Left renal pelvis (tissue), 4 donors: Measurements from ENCODE around the gene HS2ST1. TPM values are rescaled to one million over a fixed set of nuclear protein-coding genes. Genes with fewer than 3 reads are reported as not detected.

ENCODE experiments used
- DNase-seq, 4 donors: peaks; one replicate each; pipeline ENCODE4 v3.0.0-alpha.2; 2013; ENCODE audit warnings: low read depth in 4 of 4, low spot score in 3 of 4
- polyA plus RNA-seq, 4 donors: library from polyadenylated mRNA; unstranded; fragments of 120-200 nt; gene quantifications; one replicate each; pipeline ENCODE4 v1.2.1, GENCODE V29; 2013; ENCODE audit not compliant: insufficient read length in 4 of 4

The HS2ST1 gene
- polyA plus RNA-seq, 4 donors, result 39.1 to 54.3 (median 48.1) TPM

DNA sequence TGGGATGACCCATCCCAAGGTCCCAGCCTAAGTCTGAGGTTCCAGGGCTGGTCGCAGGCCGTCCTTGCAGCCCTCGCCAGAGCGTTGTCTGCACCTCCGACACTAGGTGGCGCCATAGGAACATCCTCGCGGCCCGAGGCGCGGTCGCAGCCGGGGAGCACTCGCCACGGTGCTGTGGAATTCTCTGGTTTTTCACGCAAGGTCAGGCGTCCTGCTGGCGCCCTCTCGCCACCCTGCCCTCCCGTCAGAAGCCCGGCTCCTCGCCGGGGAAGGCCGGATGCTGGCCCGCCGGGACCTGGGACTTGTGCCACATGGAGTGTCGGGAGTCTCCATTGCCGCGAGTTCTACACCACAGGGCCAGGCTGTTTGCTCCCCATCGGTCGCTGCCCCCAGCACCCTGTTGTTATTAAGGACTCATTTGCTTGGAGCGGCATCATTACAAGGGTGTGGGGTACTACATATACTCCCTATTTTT lies 217.4 kb downstream of the HS2ST1 start:
- peak in 3 of 4 donors; percentile 73 to 77 (median 75) for DNase-seq

DNA sequence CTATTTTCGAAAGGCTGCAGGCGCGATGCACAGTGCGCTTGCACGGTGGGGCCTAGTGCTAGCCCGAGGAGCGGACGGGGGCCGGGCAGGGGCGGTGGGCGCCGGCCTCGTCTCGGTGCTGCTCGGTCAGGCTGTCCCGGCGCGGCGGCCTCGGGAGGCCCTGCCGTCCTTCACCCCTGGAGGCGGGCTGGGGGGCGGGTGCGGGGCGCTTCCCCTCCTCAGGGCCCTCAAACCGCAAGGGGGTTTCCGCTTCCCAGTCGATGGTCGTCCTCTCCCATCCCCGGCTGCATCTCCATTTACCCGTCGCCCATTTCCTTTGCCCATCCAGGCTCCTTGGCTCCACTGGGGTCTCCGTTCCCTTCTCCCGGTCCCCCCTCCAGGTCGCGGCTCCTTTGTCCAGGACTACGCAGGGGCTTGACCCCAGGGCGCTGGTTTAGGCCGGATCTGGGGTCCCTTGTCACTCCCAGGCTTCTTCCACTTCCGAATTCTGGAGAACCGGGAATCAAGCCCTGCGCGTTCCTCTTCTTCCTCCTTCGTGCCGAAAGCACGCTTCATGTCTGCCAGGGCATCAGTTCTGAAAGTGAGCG lies 217.9 kb downstream of the HS2ST1 start:
- DNase-seq, result no peak

DNA sequence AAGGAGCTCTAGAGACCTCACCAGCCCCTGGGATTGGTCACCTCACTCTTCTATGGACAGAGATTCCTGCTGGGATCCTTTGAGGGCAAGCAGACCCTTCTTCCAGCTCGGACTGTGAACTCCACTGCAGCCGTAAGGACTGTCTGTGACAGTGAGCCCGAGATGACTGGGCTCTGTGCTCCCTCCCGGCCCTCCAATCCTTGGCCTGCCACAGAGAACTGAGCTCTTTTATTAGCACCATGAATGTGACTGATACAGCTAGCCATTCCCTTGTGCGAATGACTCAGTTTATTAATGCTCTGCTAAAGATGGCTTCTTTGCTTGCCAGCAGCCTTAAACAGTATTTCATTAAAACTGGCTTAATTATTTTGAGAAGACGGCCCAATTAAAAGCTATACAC lies 219.6 kb downstream of the HS2ST1 start:
- DNase-seq, result no peak

DNA sequence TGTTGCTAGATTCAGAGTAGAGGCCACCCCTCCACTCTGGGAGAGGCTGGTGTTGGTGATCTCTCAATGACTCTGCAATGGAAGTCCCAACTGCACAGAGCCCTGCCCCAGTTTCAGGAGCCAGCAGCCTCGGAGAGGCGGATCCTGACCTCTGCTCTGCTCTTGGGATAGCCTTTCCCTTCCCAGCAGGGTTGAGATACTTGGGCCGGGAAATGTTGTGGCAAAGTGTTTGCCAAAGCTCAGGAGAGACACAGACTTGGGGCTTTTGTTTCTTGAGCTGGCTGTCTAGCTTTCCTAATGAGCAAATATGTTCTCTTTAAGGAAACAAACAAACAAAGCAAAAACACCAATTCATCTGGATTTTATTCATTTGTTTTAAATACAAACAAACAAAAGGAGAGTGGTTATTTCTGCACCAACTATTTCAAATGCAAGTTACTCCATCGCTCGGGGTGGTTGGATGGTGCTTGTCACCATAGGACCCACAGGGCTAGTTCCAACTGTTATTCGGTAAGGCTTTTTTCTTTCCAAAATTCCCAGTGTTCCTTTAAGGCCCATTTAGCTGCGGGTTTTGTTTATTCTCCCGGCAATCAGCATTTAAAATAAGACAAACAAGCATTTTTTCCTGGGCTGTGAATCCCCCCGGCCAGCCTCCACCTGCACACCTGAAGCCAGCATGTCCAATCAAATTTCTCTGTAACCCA lies 220.3 kb downstream of the HS2ST1 start:
- no peak for DNase-seq

DNA sequence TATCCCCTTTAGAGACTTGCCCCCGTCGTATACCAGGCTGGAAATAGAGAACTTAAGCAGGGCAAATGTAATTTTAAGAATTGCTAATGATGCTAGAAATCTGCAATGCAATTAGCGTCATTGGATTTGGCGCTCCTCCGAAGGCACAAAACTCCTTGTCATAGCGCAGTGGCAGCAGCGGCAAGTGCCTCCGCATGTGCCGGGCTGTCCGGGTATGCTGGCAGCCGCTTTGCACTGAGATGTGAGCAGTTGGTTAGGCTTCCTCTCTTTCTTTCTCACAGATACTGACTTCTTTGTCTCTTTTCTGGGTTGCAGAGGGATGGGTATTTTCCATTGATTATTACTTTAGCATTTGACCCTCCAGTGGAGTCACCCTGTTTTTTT lies 220.9 kb downstream of the HS2ST1 start:
- no peak for DNase-seq

DNA sequence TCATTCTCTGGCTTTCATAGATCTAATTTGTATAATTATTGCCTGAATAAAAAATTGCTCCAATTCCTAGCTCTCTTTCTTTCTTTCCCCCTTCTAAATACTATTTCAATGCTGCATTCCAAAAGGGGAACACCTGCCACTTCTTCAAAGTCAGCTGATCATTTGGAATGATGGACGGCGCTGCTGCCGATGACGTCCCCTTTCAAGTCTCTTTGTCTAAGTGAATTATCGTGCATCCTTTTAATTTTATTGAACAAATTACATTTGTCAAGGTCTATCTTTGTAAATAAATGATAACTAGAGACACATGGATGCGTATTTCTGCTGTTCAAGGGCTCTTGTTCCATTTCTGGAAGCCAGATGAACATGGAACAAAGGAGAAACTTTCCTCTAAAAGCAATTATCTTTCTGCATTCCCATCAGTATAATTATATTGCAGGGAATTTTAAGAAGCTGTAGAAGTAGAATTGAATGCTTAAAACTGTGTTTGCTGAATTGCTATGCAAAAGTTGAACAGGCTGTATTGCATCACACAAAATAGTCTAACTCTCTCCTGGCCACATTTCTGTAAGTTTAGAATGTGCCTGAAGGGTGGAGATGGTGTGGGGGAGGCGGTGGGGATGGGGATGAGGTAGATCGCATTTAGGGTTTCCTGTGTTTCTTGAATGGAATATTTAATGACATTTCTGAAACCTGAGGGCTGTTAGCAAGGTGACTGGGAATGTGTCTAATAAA lies 222.3 kb downstream of the HS2ST1 start:
- no peak for DNase-seq

DNA sequence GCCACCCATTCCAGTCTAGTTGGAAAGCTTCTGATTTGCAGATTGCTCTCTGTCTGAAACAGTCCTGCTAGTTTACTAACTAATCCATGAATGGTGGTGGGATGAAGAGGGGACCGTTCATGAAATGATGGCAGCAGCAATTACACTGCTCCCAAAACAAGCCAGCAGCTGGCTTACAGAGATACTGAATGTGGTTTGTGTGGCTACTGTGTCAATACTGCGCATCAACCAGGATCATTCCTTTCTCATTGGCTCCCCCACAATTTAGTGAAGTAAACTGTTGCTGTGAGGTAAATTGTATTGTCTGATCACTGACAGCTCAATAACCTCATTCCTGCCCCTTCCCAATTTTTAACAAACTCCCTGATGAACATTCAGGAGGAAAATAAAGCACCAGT lies 222.9 kb downstream of the HS2ST1 start:
- no peak for DNase-seq

DNA sequence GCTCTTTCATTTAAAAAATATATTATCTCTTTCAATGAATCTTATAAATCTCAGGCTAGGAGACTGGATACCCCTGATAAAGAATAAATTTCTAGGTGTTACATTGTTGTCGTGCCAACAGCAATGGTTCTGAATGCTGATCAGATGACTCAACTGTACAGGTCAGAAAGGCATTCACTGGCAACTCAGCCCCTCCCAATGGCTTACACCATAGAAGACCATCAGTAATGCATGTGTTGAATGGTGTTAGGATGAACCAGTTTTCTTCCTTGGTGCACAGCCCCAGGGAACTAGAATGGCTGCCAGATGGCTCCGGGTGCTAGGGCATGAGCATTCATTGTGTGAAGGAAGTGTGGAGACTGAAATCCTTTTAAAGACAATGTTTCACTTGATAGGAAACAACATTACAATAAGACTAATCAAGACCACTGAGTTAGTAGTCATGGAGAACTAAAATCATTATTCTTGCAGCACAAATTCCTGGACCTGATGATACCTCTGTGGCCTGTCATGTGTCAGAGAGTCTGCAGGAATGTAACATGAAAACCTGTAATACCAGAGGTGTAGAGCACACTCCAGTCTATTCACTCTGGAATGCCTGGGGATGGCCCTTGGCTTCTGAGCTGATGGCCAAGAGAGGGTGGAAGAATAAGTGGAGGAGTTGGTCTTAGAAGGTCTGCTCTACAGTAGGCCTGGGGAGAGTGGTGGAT lies 226.6 kb downstream of the HS2ST1 start:
- no peak for DNase-seq

DNA sequence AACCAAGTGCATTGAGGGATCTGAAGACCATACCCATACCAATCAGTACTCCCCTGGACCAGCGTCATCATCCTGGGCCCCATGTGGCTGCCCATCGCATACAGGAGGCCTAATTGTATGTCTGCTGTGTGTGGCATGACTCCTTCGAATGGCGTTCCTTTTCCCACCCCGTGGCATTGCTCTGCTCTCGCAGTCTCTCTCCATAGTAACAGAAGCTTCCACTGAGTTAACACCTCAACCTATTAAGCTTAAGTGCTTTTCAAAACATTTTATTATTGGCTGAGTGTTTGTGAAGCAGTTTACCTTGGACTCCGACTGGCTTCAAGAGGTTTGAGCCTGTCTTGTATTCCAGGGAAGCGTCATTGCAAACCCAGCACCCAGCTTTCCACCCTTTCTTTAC lies 227.1 kb downstream of the HS2ST1 start:
- no peak for DNase-seq

GRCh38 chr1:87143413-87144135 lies 229.1 kb downstream of the HS2ST1 start:
- DNase-seq, result no peak

DNA sequence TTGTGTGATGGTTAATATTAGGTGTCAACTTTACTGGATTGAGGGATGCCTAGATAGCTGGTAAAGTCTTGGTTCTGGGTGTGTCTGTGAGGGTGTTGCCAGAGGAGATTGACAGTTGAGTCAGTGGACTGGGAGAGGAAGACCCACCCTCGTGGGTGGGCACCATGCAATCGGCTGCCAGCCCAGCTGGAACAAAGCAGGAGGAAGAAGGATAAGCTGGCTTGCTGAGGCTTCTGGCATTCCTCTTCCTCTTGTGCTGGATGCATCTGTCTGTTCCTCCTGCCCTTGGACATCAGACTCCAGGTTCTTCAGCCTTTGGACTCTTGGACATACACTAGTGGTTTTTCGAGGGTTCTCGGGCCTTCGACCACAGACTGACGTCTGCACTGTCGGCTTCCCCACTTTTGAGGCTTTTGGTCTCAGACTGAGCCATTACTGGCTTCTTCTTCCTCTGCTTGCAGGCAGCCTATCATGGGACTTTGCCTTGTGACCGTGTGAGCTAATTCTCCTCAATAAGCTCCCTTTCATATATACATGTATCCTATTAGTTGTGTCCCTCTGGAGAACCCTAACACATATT lies 230.0 kb downstream of the HS2ST1 start:
- no peak for DNase-seq

GRCh38 chr1:87144981-87145380 lies 230.5 kb downstream of the HS2ST1 start:
- DNase-seq, result no peak

GRCh38 chr1:87146538-87146937 lies 232.1 kb downstream of the HS2ST1 start:
- no peak for DNase-seq

DNA sequence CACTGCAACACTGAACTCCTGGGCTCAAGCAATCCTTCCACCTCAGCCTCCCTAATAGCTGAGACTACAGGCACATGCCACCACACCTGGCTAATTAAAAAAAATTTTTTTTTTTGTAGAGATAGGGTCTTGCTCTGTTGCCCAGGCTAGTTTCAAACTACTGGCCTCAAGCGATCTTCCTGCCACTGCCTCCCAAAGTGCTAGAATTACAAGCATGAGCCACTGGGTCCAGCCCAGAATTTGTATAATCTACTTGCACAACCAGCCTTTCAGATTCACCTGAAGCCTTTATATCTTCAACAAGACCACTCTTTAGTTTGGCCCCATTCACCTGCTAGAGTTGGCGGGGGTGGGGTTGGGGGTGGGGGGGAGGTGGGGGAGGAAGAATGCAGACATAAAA lies 232.6 kb downstream of the HS2ST1 start:
- DNase-seq, result no peak

GRCh38 chr1:87147851-87148250 lies 233.4 kb downstream of the HS2ST1 start:
- DNase-seq, result no peak

DNA sequence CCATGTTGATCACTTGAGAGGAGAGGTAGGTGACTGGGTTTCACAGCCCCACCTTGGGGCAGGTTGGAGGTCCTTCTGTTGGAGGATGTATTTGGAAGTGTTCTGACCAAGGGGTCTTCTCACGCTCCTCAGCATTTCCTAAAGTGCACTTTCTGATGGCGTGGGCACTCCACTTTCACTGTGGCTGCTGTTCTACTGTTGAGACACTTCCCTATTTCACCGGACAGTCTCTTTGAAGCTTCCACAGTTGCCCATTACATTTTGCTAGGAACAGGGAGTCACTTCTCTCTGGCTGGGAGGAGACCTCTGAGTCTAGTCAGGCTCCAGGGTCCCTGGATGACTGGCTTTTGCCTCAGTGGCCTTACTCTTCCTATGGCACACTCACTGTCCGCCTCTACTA lies 234.2 kb downstream of the HS2ST1 start:
- no peak for DNase-seq

GRCh38 chr1:87149241-87150041 lies 235.0 kb downstream of the HS2ST1 start:
- DNase-seq, result no peak

DNA sequence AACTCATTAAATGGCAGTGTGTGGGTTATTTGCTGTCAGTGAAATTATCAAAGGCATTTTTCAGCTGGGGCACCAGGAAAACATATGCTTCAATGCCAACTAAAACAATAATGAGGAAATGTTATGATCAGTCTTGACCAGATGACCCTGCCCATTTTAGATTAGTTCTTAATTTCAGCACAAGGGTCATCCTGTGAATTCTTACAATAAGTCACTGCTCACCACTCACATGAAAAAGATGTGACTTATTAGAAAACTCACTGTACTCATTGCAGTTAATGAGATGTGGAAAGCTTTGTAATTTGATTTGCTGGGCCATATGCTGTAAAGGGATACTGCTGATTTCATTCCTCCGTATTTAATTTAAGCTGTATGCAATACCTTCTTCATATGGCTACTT lies 235.7 kb downstream of the HS2ST1 start:
- DNase-seq, result no peak
